Uterus (tissue), 4 donors: ENCODE data around the gene TRIM37. TPM values are rescaled to one million over a fixed set of nuclear protein-coding genes. Genes with fewer than 3 reads are reported as not detected.
"Not testable (repeated sequence)": the region's sequence is repeated elsewhere in the genome, so short reads cannot be mapped to it uniquely, and the experiment has no call there.

Experiments
- DNase-seq, 2 donors: peaks; one replicate each; pipeline ENCODE4 v3.0.0-alpha.2; 2019 to 2020
- H3K27ac ChIP-seq, 2 donors: fragments of 200-600 bp; sonication (generic); 1 replicate in 1 of 2; 2 replicates in 1 of 2; pipeline ENCODE4 v1.5.1; 2016 to 2018
- H3K27me3 ChIP-seq, 2 donors: fragments of 200-600 bp; sonication (generic); one replicate each; pipeline ENCODE4 v1.5.1; 2018 to 2019; ENCODE audit warnings: control low read depth in 1 of 2
- H3K36me3 ChIP-seq, 2 donors: fragments of 200-600 bp; sonication (generic); one replicate each; pipeline ENCODE4 v1.5.1; 2019; ENCODE audit warnings: control low read depth in 1 of 2
- H3K4me1 ChIP-seq, 2 donors: fragments of 200-600 bp; sonication (generic); one replicate each; pipeline ENCODE4 v1.5.1; 2018 to 2019; ENCODE audit warnings: control low read depth in 1 of 2
- H3K4me3 ChIP-seq, 2 donors: fragments of 200-600 bp; sonication (generic); 1 replicate in 1 of 2; 2 replicates in 1 of 2; pipeline ENCODE4 v1.5.1; 2018 to 2019; ENCODE audit warnings: mild to moderate bottlenecking in 1 of 2
- H3K9me3 ChIP-seq, 2 donors: fragments of 200-600 bp; sonication (generic); one replicate each; pipeline ENCODE4 v1.5.1; 2019; ENCODE audit warnings: control low read depth in 1 of 2
- CTCF ChIP-seq, 4 experiments: fragments of 200-600 bp in 2 of 4; fragments of 450-650 bp in 2 of 4; sonication (generic) in 2 of 4; IDR thresholded peaks; one replicate each; pipeline ENCODE4 v1.5.1; 2016 to 2019; ENCODE audit warnings: antibody characterized with exemption in 4 of 4, mild to moderate bottlenecking in 2 of 4, moderate library complexity in 1 of 4
- POLR2A ChIP-seq, 2 donors: fragments of 450-650 bp; IDR thresholded peaks; one replicate each; pipeline ENCODE4 v1.6.1; 2016; ENCODE audit warnings: antibody characterized with exemption in 2 of 2, mild to moderate bottlenecking in 1 of 2, moderate library complexity in 1 of 2
- intact Hi-C: fragments of 100-400 bp; cut with DNase I; formaldehyde crosslinking; loops from one replicate; pipeline ENCODE4 v1.15.1; 2023; ENCODE audit warnings: low total_unique reads
- total RNA-seq, 4 donors: library from RNA; depleted of rRNA in 3 of 4; stranded (reverse); fragments of >200 nt in 3 of 4; gene quantifications; one replicate each; pipeline versions ENCODE4 v1.1.0 to v1.2.4, GENCODE V29; 2014 to 2023
- donor health status: DM: yes; HTN: yes; CAD: no.

The TRIM37 gene
- total RNA-seq, 4 donors from 2014 or later: 5.0 to 38.9 (median 21.4) TPM

GRCh38 chr17:58956997-58957724, 149.5 kb downstream of the TRIM37 start:
- no peak for DNase-seq
- H3K9me3 ChIP-seq: peaks cover 0 to 1% of the 10 kb centered on the region in 2 donors
- no peaks in the 10 kb centered on the region for H3K36me3 ChIP-seq
- H3K27me3 ChIP-seq: no peaks in the 10 kb centered on the region
- H3K27ac ChIP-seq: no peak overlapping the region
- intact Hi-C loops: no loop called here
- no peak overlapping the region for H3K4me3 ChIP-seq
- TF ChIP-seq CTCF (IDR thresholded peaks at IDR 0.05) (no peak), POLR2A (IDR thresholded peaks at IDR 0.05) (no peak)
- no peaks in the 10 kb centered on the region for H3K4me1 ChIP-seq

GRCh38 chr17:58954358-58954757, 152.3 kb downstream of the TRIM37 start:
- H3K27me3 ChIP-seq, intact Hi-C loops, H3K27ac ChIP-seq, DNase-seq, H3K4me3 ChIP-seq, H3K4me1 ChIP-seq, H3K36me3 ChIP-seq: not testable (repeated sequence)
- peaks cover 0 to 17% of the 10 kb centered on the region in 2 donors for H3K9me3 ChIP-seq

GRCh38 chr17:58947824-58948223, 158.9 kb downstream of the TRIM37 start:
- no peak for DNase-seq
- Histone ChIP-seq H3K4me1 (no peaks in the 10 kb centered on the region), H3K27ac (no peak overlapping the region), H3K9me3 (peaks cover 0 to 17% of the 10 kb centered on the region in 2 donors), H3K27me3 (no peaks in the 10 kb centered on the region), H3K36me3 (no peaks in the 10 kb centered on the region), H3K4me3 (no peak overlapping the region)
- TF ChIP-seq CTCF (IDR thresholded peaks at IDR 0.05): no peak
- no peak for TF ChIP-seq POLR2A (IDR thresholded peaks at IDR 0.05)
- intact Hi-C loops: no loop called here

- H3K27me3 ChIP-seq: no peaks in the 10 kb centered on the region
- H3K27ac ChIP-seq: no peak overlapping the region
- peaks cover 0 to 17% of the 10 kb centered on the region in 2 donors for H3K9me3 ChIP-seq
- H3K4me1 ChIP-seq: no peaks in the 10 kb centered on the region
- no peak overlapping the region for H3K4me3 ChIP-seq
- no peaks in the 10 kb centered on the region for H3K36me3 ChIP-seq
- intact Hi-C loops: no loop called here
- TF ChIP-seq POLR2A (IDR thresholded peaks at IDR 0.05) (no peak), CTCF (IDR thresholded peaks at IDR 0.05) (no peak)
- DNase-seq: no peak
Measured at GRCh38 chr17:58947411-58947810, 159.3 kb downstream of the TRIM37 start.

GRCh38 chr17:58944166-58944565, 162.5 kb downstream of the TRIM37 start:
- Histone ChIP-seq H3K27me3 (no peaks in the 10 kb centered on the region), H3K4me3 (no peak overlapping the region), H3K4me1 (no peaks in the 10 kb centered on the region), H3K27ac (no peak overlapping the region), H3K36me3 (no peaks in the 10 kb centered on the region), H3K9me3 (no peaks in the 10 kb centered on the region)
- no peak for DNase-seq
- intact Hi-C loops: no loop called here
- TF ChIP-seq CTCF (IDR thresholded peaks at IDR 0.05): no peak
- no peak for TF ChIP-seq POLR2A (IDR thresholded peaks at IDR 0.05)
